OCI-LY7 (cell line): ENCODE data around the gene EXOG. TPM values are rescaled to one million over a fixed set of nuclear protein-coding genes. Genes with fewer than 3 reads are reported as not detected.

Source experiments
- BruUV-seq: library from RNA; stranded (reverse); fragments of 400-500 nt; replicated peaks from 2 replicates; lab custom pipeline; 2021; lab: Mats Ljungman, UMichigan
- CTCF ChIA-PET: fragments of 300-600 bp; sonication (Branson Sonifier 250); formaldehyde crosslinking; loops from one replicate; lab custom pipeline; 2022; ENCODE audit warnings: antibody characterized with exemption; ENCODE audit not compliant: unreplicated experiment; lab: Charles Lee
- POLR2A ChIA-PET: fragments of 300-600 bp; sonication (Branson Sonifier 250); formaldehyde crosslinking; loops from one replicate; lab custom pipeline; 2022; ENCODE audit warnings: antibody characterized with exemption; lab: Charles Lee
- DNase-seq: peaks from one replicate; pipeline ENCODE4 v3.0.0-alpha.2; 2015; ENCODE audit warnings: low spot score
- H2AFZ ChIP-seq: fragments of 200-600 bp; sonication (generic), shearing (Covaris generic); 2 replicates; pipeline ENCODE4 v1.6.1; 2014; ENCODE audit warnings: mild to moderate bottlenecking, antibody characterized with exemption, low read length, moderate library complexity
- H3K27ac ChIP-seq: fragments of 200-600 bp; sonication (generic); 2 replicates; pipeline ENCODE4 v1.5.1; 2014; ENCODE audit warnings: mixed run types, low read depth, mild to moderate bottlenecking, moderate library complexity, low read length, inconsistent platforms; ENCODE audit not compliant: poor library complexity, severe bottlenecking
- H3K36me3 ChIP-seq: fragments of 200-600 bp; sonication (generic); 2 replicates; pipeline ENCODE4 v1.6.1; 2014; ENCODE audit warnings: mild to moderate bottlenecking, antibody characterized with exemption, low read length, moderate library complexity, mixed read lengths; ENCODE audit not compliant: insufficient read depth
- H3K4me1 ChIP-seq: fragments of 200-600 bp; sonication (generic); 2 replicates; pipeline ENCODE4 v1.5.1; 2014; ENCODE audit warnings: mild to moderate bottlenecking, low read length; ENCODE audit not compliant: insufficient read depth, poor library complexity, severe bottlenecking
- H3K4me2 ChIP-seq: fragments of 200-600 bp; sonication (generic); 2 replicates; pipeline ENCODE4 v1.6.1; 2014; ENCODE audit warnings: mild to moderate bottlenecking, low read length
- H3K4me3 ChIP-seq: fragments of 200-600 bp; sonication (generic); 2 replicates; pipeline ENCODE4 v1.5.1; 2014; ENCODE audit warnings: mild to moderate bottlenecking, low read depth, low read length; ENCODE audit not compliant: poor library complexity, severe bottlenecking
- H3K79me2 ChIP-seq: fragments of 200-600 bp; sonication (generic); 2 replicates; pipeline ENCODE4 v1.6.1; 2016; ENCODE audit warnings: low read depth, mild to moderate bottlenecking, low read length, moderate library complexity, mixed read lengths; ENCODE audit not compliant: insufficient read depth
- H3K9me2 ChIP-seq: fragments of 200-600 bp; sonication (generic); 2 replicates; pipeline ENCODE4 v1.6.1; 2016; ENCODE audit warnings: mild to moderate bottlenecking, low read length, mixed read lengths; ENCODE audit not compliant: insufficient read depth
- H3K9me3 ChIP-seq: fragments of 200-600 bp; sonication (generic); 2 replicates; pipeline ENCODE4 v1.6.1; 2014; ENCODE audit warnings: mild to moderate bottlenecking, mixed run types, low read length, mixed read lengths
- H4K20me1 ChIP-seq: fragments of 200-600 bp; sonication (generic); 2 replicates; pipeline ENCODE4 v1.6.1; 2014; ENCODE audit warnings: mild to moderate bottlenecking, antibody characterized with exemption, low read length, moderate library complexity, mixed read lengths; ENCODE audit not compliant: insufficient read depth
- EZH2phosphoT487 ChIP-seq: fragments of 200-600 bp; sonication (generic); IDR thresholded peaks from 2 replicates; pipeline ENCODE4 v1.6.1; 2018; ENCODE audit warnings: low read depth, borderline replicate concordance, mild to moderate bottlenecking, mixed run types, antibody characterized with exemption, low read length, moderate library complexity, mixed read lengths
- intact Hi-C: fragments of 100-400 bp; cut with micrococcal nuclease; formaldehyde crosslinking; loops from one replicate; pipeline ENCODE4 v1.10.0; 2022; ENCODE audit not compliant: unreplicated experiment
- total RNA-seq, 2 experiments: library from RNA; depleted of rRNA in 1 of 2; stranded (reverse); fragments of >200 nt in 1 of 2; shearing (Covaris generic) in 1 of 2; gene quantifications; 2 replicates each; pipeline ENCODE4 v1.2.3, GENCODE V29; 2014 to 2022
- TF ChIP-seq, protein P1 (sequence below): fragments of 200-600 bp; sonication (generic); conservative IDR thresholded peaks from 2 replicates; pipeline ENCODE4 v1.5.1; 2014; ENCODE audit warnings: mild to moderate bottlenecking, antibody characterized with exemption, low read length, moderate library complexity, mixed read lengths

EXOG gene
- total RNA-seq, 2 experiments from 2014 or later, result 30.7 to 41.2 TPM

DNA sequence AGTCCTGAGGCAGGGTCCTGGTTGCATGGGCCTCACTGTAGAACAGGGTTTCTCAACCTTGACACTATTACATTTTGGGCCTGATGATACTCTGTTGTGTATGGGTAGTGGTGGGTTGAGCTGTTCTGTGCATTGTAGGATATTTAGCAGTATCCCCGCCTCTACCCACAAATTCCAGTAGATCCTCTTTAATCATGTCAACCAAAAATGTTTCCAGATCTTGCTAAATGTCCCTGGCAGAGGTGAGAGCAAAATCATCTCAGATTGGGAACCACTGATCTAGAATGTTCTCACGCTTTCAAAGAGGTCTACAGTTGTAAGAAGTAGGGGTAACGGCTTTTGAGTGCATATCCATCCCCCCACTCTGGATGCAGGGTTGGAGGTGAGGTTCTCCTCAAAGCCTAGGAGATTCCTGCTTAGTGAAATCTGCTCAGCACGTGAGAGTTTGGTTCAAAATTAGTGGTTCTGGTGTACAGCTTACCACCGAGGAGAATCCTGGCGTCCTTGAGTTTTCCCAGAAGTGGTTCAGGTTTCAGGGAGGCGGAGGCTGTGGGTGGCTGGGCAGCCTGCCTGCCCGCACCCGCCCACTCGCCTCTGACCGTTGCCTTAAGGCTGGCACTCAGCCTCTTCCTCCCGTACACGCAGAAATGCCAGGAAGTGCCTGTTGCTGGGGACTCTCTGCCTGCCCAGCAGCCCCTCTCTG lies 37.2 kb upstream of the EXOG start:
- TF ChIP-seq, protein P1, sequence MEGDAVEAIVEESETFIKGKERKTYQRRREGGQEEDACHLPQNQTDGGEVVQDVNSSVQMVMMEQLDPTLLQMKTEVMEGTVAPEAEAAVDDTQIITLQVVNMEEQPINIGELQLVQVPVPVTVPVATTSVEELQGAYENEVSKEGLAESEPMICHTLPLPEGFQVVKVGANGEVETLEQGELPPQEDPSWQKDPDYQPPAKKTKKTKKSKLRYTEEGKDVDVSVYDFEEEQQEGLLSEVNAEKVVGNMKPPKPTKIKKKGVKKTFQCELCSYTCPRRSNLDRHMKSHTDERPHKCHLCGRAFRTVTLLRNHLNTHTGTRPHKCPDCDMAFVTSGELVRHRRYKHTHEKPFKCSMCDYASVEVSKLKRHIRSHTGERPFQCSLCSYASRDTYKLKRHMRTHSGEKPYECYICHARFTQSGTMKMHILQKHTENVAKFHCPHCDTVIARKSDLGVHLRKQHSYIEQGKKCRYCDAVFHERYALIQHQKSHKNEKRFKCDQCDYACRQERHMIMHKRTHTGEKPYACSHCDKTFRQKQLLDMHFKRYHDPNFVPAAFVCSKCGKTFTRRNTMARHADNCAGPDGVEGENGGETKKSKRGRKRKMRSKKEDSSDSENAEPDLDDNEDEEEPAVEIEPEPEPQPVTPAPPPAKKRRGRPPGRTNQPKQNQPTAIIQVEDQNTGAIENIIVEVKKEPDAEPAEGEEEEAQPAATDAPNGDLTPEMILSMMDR, result no peak
- TF ChIP-seq EZH2phosphoT487, result no peak
- Histone ChIP-seq H4K20me1 (no peaks in the 10 kb centered on the region), H3K4me2 (no peak overlapping the region), H3K9me3 (no peaks in the 10 kb centered on the region), H3K4me1 (no peaks in the 10 kb centered on the region), H3K79me2 (no peaks in the 10 kb centered on the region), H3K4me3 (no peak overlapping the region), H3K9me2 (no peaks in the 10 kb centered on the region), H3K36me3 (no peaks in the 10 kb centered on the region), H3K27ac (no peak overlapping the region), H2AFZ (no peak overlapping the region)
- no peak for DNase-seq
- CTCF ChIA-PET, result no interaction called here
- intact Hi-C loops, result no loop called here
- no TSS peak for BruUV-seq
- POLR2A ChIA-PET, result interaction anchor here (0.7 kb wide), 1 partner anchor 47 kb away, joined by 3 read pairs; no protein-coding TSS in a partner anchor

DNA sequence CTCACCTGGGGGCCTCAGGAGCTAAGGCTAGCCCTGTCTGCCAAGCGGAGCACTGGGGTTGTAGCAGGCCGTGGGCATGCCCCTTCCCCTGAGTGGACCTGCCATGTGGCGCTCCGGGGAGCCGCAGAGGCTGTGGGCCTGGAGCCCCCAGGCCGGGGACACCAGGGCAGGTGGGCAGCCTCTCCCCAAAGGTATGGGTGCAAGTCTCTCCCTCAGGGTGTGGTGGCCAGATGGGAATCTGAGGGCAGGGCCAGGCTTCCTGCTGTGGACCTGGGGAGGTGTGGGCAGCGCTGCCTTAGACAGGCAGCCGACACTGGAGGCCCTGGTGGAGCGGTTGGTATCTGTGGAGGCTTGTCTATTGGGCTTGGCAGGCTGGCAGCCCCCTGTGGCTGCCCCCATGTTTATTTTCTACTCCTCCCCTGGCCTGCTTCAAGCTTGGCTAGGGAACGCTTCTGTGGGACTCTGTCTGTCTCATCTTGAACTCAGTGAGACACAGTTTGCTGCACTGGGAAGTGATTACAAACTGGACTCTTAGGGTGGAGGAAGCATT lies 36.6 kb upstream of the EXOG start:
- TF ChIP-seq, protein P1, result no peak
- no peak for TF ChIP-seq EZH2phosphoT487
- Histone ChIP-seq H3K4me3 (no peak overlapping the region), H3K36me3 (no peaks in the 10 kb centered on the region), H3K9me2 (no peaks in the 10 kb centered on the region), H4K20me1 (no peaks in the 10 kb centered on the region), H3K27ac (no peak overlapping the region), H3K79me2 (no peaks in the 10 kb centered on the region), H3K4me2 (no peak overlapping the region), H2AFZ (no peak overlapping the region), H3K9me3 (no peaks in the 10 kb centered on the region), H3K4me1 (no peaks in the 10 kb centered on the region)
- POLR2A ChIA-PET, result interaction anchor here (0.7 kb wide), 1 partner anchor 47 kb away, joined by 3 read pairs; no protein-coding TSS in a partner anchor
- CTCF ChIA-PET, result no interaction called here
- no peak for DNase-seq
- BruUV-seq, result no TSS peak
- intact Hi-C loops, result no loop called here
